ENCODE results near the gene MCC. TPM values are rescaled to one million over a fixed set of nuclear protein-coding genes. Genes with fewer than 3 reads are reported as not detected.
A peak's percentile ranks its signal among the peaks of the same experiment; 100 is the strongest.

MCC gene
- polyA plus RNA-seq, 2 of the 4 experiments (the other 2 are of a cell fraction), result 0.09 to 0.10 TPM

DNA sequence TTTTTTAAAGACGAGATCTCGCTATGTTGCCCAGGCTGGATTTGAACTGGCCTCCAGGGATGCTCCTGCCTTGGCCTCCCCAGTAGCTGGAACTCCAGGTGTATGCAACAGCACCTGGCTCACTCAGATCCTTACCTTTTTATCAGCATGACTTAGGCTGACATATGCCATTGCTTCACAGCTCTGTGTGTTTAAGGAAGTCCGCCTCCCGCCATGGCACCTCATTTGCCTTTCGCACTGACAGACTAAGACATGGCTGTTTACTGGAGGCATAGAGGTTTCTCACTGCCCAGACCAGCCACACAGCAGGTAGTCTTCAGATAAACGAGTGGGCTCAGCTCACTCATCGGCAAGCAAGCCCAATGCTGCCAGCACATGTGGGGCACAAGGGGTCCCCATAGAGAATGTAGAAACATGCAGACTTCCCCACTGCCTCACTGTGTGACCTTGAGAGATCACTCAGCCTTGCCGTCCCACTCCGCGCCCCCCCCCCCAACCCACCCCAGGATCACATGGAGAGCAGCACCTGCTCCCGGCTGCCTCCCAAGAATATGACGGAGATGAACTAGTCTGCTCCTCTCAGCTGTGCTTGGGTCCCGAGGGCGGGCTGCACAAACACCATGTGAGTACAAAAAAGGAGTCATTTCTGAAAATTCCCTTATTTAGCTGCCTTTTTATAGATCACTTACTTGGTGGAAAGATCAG, 448.9 kb downstream of the MCC start:
- no peaks in the 10 kb centered on the region for H3K9me3 ChIP-seq
- CTCF ChIA-PET, result no interaction called here
- H3K4me1 ChIP-seq, result no peaks in the 10 kb centered on the region
- WGBS (ENCODE audit: missing lambda C conversion rate), result 80% methylated on average over 12 of the region's 14 CpGs
- DNase-seq (ENCODE audit: low read depth in 1 of 2, low spot score in 1 of 2), result no peak
- no peak overlapping the region for H3K27ac ChIP-seq
- FAIRE-seq, result no peak
- POLR2A ChIA-PET, result no interaction called here
- no peak for TF ChIP-seq POLR2A (IDR thresholded peaks at IDR 0.05; ENCODE audit: low read length)
- TF ChIP-seq, protein P1, sequence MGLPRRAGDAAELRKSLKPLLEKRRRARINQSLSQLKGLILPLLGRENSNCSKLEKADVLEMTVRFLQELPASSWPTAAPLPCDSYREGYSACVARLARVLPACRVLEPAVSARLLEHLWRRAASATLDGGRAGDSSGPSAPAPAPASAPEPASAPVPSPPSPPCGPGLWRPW (IDR thresholded peaks at IDR 0.05), result no peak
- TF ChIP-seq KDM5A (IDR thresholded peaks at IDR 0.05), result no peak
- TF ChIP-seq EHF (CRISPR knock-in tag; IDR thresholded peaks at IDR 0.05), result no peak
- TF ChIP-seq EHMT2 (IDR thresholded peaks at IDR 0.05; ENCODE audit: low read depth), result no peak
- no peak for TF ChIP-seq ESRRA (IDR thresholded peaks at IDR 0.05; ENCODE audit: borderline replicate concordance, low read length)
- TF ChIP-seq, protein P2, sequence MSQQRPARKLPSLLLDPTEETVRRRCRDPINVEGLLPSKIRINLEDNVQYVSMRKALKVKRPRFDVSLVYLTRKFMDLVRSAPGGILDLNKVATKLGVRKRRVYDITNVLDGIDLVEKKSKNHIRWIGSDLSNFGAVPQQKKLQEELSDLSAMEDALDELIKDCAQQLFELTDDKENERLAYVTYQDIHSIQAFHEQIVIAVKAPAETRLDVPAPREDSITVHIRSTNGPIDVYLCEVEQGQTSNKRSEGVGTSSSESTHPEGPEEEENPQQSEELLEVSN (IDR thresholded peaks at IDR 0.05; ENCODE audit: borderline replicate concordance, low read depth), result no peak
- TF ChIP-seq SREBF2 (IDR thresholded peaks at IDR 0.05), result no peak
- TF ChIP-seq ZSCAN20 (CRISPR knock-in tag; IDR thresholded peaks at IDR 0.05), result no peak
- TF ChIP-seq, protein P3, sequence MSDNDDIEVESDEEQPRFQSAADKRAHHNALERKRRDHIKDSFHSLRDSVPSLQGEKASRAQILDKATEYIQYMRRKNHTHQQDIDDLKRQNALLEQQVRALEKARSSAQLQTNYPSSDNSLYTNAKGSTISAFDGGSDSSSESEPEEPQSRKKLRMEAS (IDR thresholded peaks at IDR 0.05), result no peak
- TF ChIP-seq MAZ (IDR thresholded peaks at IDR 0.05; ENCODE audit: borderline replicate concordance, low read depth, low read length), result no peak
- no peak for TF ChIP-seq RFX5 (IDR thresholded peaks at IDR 0.05)
- TF ChIP-seq MAFK (IDR thresholded peaks at IDR 0.05; ENCODE audit: partially characterized antibody), result no peak
- ATAC-seq, result no peak
- no peak overlapping the region for H3K4me3 ChIP-seq
- H3K4me2 ChIP-seq, result no peak overlapping the region

DNA sequence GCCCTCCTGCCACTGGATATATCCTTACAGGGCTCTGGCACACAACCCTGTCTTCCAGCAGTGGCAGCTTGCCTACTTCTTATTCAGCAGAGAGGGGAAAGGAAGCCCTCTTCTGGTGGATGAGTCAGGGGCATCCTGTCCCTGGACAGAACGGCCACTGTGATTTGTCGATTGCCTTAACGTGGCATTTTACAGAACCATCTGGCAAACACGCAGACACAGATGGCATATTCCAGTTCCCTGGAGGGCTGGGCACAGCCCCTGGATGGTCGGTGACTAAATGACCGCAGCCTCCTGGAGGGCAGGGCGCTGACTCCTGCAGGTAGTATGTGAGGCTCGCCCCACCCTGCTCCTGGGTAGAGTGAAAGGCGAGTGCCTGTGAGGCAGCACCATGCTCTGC, 449.5 kb downstream of the MCC start:
- H3K27ac ChIP-seq, result no peak overlapping the region
- no peak overlapping the region for H3K4me3 ChIP-seq
- no peak for FAIRE-seq
- ChIA-PET CTCF (no interaction called here), POLR2A (no interaction called here)
- TF ChIP-seq, protein P2 (IDR thresholded peaks at IDR 0.05; ENCODE audit: borderline replicate concordance, low read depth), result no peak
- TF ChIP-seq, protein P3 (IDR thresholded peaks at IDR 0.05), result no peak
- TF ChIP-seq MAZ (IDR thresholded peaks at IDR 0.05; ENCODE audit: borderline replicate concordance, low read depth, low read length) (no peak), FOSL2 (IDR thresholded peaks at IDR 0.05) (no peak), FOSL2 (CRISPR knock-in tag; IDR thresholded peaks at IDR 0.05) (no peak), ZFP36 (IDR thresholded peaks at IDR 0.05; ENCODE audit: borderline replicate concordance, partially characterized antibody) (no peak), HOXB13 (CRISPR knock-in tag; IDR thresholded peaks at IDR 0.05; ENCODE audit: low read depth) (no peak), MYC (IDR thresholded peaks at IDR 0.05; ENCODE audit: borderline replicate concordance, low read length) (no peak), ZSCAN20 (CRISPR knock-in tag; IDR thresholded peaks at IDR 0.05) (no peak), CBX8 (IDR thresholded peaks at IDR 0.05) (no peak), JUN (IDR thresholded peaks at IDR 0.05) (no peak), EHF (CRISPR knock-in tag; IDR thresholded peaks at IDR 0.05) (no peak)
- TF ChIP-seq, protein P4, sequence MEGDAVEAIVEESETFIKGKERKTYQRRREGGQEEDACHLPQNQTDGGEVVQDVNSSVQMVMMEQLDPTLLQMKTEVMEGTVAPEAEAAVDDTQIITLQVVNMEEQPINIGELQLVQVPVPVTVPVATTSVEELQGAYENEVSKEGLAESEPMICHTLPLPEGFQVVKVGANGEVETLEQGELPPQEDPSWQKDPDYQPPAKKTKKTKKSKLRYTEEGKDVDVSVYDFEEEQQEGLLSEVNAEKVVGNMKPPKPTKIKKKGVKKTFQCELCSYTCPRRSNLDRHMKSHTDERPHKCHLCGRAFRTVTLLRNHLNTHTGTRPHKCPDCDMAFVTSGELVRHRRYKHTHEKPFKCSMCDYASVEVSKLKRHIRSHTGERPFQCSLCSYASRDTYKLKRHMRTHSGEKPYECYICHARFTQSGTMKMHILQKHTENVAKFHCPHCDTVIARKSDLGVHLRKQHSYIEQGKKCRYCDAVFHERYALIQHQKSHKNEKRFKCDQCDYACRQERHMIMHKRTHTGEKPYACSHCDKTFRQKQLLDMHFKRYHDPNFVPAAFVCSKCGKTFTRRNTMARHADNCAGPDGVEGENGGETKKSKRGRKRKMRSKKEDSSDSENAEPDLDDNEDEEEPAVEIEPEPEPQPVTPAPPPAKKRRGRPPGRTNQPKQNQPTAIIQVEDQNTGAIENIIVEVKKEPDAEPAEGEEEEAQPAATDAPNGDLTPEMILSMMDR (IDR thresholded peaks at IDR 0.05), result no peak
- TF ChIP-seq, protein P5, sequence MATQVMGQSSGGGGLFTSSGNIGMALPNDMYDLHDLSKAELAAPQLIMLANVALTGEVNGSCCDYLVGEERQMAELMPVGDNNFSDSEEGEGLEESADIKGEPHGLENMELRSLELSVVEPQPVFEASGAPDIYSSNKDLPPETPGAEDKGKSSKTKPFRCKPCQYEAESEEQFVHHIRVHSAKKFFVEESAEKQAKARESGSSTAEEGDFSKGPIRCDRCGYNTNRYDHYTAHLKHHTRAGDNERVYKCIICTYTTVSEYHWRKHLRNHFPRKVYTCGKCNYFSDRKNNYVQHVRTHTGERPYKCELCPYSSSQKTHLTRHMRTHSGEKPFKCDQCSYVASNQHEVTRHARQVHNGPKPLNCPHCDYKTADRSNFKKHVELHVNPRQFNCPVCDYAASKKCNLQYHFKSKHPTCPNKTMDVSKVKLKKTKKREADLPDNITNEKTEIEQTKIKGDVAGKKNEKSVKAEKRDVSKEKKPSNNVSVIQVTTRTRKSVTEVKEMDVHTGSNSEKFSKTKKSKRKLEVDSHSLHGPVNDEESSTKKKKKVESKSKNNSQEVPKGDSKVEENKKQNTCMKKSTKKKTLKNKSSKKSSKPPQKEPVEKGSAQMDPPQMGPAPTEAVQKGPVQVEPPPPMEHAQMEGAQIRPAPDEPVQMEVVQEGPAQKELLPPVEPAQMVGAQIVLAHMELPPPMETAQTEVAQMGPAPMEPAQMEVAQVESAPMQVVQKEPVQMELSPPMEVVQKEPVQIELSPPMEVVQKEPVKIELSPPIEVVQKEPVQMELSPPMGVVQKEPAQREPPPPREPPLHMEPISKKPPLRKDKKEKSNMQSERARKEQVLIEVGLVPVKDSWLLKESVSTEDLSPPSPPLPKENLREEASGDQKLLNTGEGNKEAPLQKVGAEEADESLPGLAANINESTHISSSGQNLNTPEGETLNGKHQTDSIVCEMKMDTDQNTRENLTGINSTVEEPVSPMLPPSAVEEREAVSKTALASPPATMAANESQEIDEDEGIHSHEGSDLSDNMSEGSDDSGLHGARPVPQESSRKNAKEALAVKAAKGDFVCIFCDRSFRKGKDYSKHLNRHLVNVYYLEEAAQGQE (IDR thresholded peaks at IDR 0.05), result no peak
- TF ChIP-seq, protein P6, sequence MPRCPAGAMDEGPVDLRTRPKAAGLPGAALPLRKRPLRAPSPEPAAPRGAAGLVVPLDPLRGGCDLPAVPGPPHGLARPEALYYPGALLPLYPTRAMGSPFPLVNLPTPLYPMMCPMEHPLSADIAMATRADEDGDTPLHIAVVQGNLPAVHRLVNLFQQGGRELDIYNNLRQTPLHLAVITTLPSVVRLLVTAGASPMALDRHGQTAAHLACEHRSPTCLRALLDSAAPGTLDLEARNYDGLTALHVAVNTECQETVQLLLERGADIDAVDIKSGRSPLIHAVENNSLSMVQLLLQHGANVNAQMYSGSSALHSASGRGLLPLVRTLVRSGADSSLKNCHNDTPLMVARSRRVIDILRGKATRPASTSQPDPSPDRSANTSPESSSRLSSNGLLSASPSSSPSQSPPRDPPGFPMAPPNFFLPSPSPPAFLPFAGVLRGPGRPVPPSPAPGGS (IDR thresholded peaks at IDR 0.05), result no peak
- no peak for DNase-seq (ENCODE audit: low read depth in 1 of 2, low spot score in 1 of 2)
- 46% methylated on average over 8 of the region's 9 CpGs for WGBS (ENCODE audit: missing lambda C conversion rate)
- ATAC-seq, result peak; percentile 30 to 53; a peak in 2 of 6 replicates
- H3K4me2 ChIP-seq, result no peak overlapping the region
- H3K9me3 ChIP-seq, result no peaks in the 10 kb centered on the region
- H3K4me1 ChIP-seq, result no peaks in the 10 kb centered on the region

Data from A549 (cell line).